B cell (primary cell): Measurements from ENCODE around the gene POLL. TPM values are rescaled to one million over a fixed set of nuclear protein-coding genes. Genes with fewer than 3 reads are reported as not detected.
A peak's percentile ranks its signal among the peaks of the same experiment; 100 is the strongest.

Experiments
- ATAC-seq: fragments of 200-7000 bp; cut with Tn5 transposase; one replicate; pipeline ENCODE4 v1.10.0; 2021; ENCODE audit warnings: low read depth, mild to moderate bottlenecking, moderate number of reproducible peaks, moderate library complexity
- CTCF ChIA-PET: fragments of 350-600 bp; sonication (Branson Sonifier 250); formaldehyde crosslinking; loops from one replicate; lab custom pipeline; 2021; ENCODE audit warnings: antibody characterized with exemption, inconsistent platforms; lab: Charles Lee
- POLR2A ChIA-PET: fragments of 350-600 bp; sonication (Branson Sonifier 250); formaldehyde crosslinking; loops from one replicate; lab custom pipeline; 2021; ENCODE audit warnings: antibody characterized with exemption; lab: Charles Lee
- DNase-seq: peaks from one replicate; pipeline ENCODE4 v3.0.0; 2013
- H2AFZ ChIP-seq: 2 replicates; pipeline ENCODE4 v1.6.1; 2012; ENCODE audit warnings: mild to moderate bottlenecking, low read depth, low read length; ENCODE audit not compliant: insufficient read depth, poor library complexity, severe bottlenecking
- H3K27ac ChIP-seq, 2 donors: 1 replicate in 1 of 2; 2 replicates in 1 of 2; pipeline ENCODE4 v1.5.1; 2012 to 2013; ENCODE audit warnings: low read length in 2 of 2, mild to moderate bottlenecking in 2 of 2, moderate library complexity in 1 of 2
- H3K27me3 ChIP-seq, 4 experiments: fragments of 200-600 bp in 1 of 4; sonication (generic) in 1 of 4; replicated peaks in 1 of 4; 1 replicate in 2 of 4; 2 replicates in 2 of 4; pipeline versions ENCODE4 v1.6.1 to v1.7.0; 2013 to 2016; ENCODE audit warnings: low read length in 3 of 4, mild to moderate bottlenecking in 2 of 4, mixed read lengths in 1 of 4, moderate library complexity in 1 of 4; ENCODE audit not compliant: insufficient read depth in 4 of 4, control insufficient read depth in 3 of 4; ENCODE audit errors: control extremely low read depth in 1 of 4
- H3K36me3 ChIP-seq, 2 experiments: replicated peaks in 1 of 2; 1 replicate in 1 of 2; 2 replicates in 1 of 2; pipeline versions ENCODE4 v1.6.1 to v1.7.1; 2013; ENCODE audit warnings: low read length in 1 of 2; ENCODE audit not compliant: insufficient read depth in 2 of 2, control insufficient read depth in 1 of 2; ENCODE audit errors: control extremely low read depth in 1 of 2, extremely low read depth in 1 of 2
- H3K4me1 ChIP-seq, 2 donors: fragments of 200-600 bp in 1 of 2; sonication (generic) in 1 of 2; 1 replicate in 1 of 2; 2 replicates in 1 of 2; pipeline versions ENCODE4 v1.5.1 to v1.6.1; 2013 to 2017; ENCODE audit warnings: low read length in 2 of 2; ENCODE audit not compliant: control insufficient read depth in 2 of 2, insufficient read depth in 2 of 2
- H3K4me2 ChIP-seq: replicated peaks from 2 replicates; pipeline ENCODE3; 2012; ENCODE audit warnings: mild to moderate bottlenecking, low read depth, low read length; ENCODE audit not compliant: poor library complexity, severe bottlenecking
- H3K4me3 ChIP-seq, 5 experiments: fragments of 200-600 bp in 1 of 5; sonication (generic) in 1 of 5; 1 replicate in 3 of 5; 2 replicates in 2 of 5; pipeline versions ENCODE4 v1.5.1 to v1.7.0; 2011 to 2016; ENCODE audit warnings: low read length in 4 of 5, mild to moderate bottlenecking in 4 of 5, low read depth in 2 of 5, control low read depth in 1 of 5, moderate library complexity in 1 of 5; ENCODE audit not compliant: insufficient read depth in 1 of 5; ENCODE audit errors: control extremely low read depth in 1 of 5, extremely low read depth in 1 of 5
- H3K79me2 ChIP-seq: fragments of 200-600 bp; sonication (generic); one replicate; pipeline ENCODE4 v1.6.0; 2016; ENCODE audit warnings: low read length; ENCODE audit not compliant: control insufficient read depth, insufficient read depth
- H3K9ac ChIP-seq: fragments of 200-600 bp; sonication (generic); 2 replicates; pipeline ENCODE4 v1.6.1; 2017; ENCODE audit warnings: mild to moderate bottlenecking, low read length, moderate library complexity
- H3K9me3 ChIP-seq, 3 donors: one replicate each; pipeline versions ENCODE4 v1.6.1 to v1.7.1; 2013; ENCODE audit warnings: low read length in 2 of 3; ENCODE audit not compliant: control insufficient read depth in 2 of 3, insufficient read depth in 1 of 3; ENCODE audit errors: control extremely low read depth in 1 of 3
- H4K20me1 ChIP-seq: 2 replicates; pipeline ENCODE4 v1.6.0; 2012; ENCODE audit warnings: mild to moderate bottlenecking, low read length; ENCODE audit not compliant: insufficient read depth, control insufficient read depth, poor library complexity, severe bottlenecking
- H3K27ac Mint-ChIP-seq: one replicate; pipeline ENCODE4 v1.8.0; 2021; ENCODE audit warnings: mixed read lengths
- H3K27me3 Mint-ChIP-seq: one replicate; pipeline ENCODE4 v1.8.0; 2021; ENCODE audit warnings: mixed read lengths
- H3K4me1 Mint-ChIP-seq: one replicate; pipeline ENCODE4 v1.8.0; 2021; ENCODE audit warnings: mixed read lengths
- H3K4me3 Mint-ChIP-seq: one replicate; pipeline ENCODE4 v1.8.0; 2021; ENCODE audit warnings: mixed read lengths
- H3K9me3 Mint-ChIP-seq: one replicate; pipeline ENCODE4 v1.8.0; 2022; ENCODE audit warnings: mixed read lengths; ENCODE audit not compliant: insufficient read depth
- EZH2 ChIP-seq: IDR thresholded peaks from 2 replicates; pipeline ENCODE4 v1.6.1; 2012; ENCODE audit warnings: borderline replicate concordance, low read depth, mild to moderate bottlenecking, moderate library complexity, low read length; ENCODE audit not compliant: insufficient read depth, poor library complexity, severe bottlenecking
- WGBS: methylation state at CpG from one replicate; pipeline ENCODE4 v1.1.5; 2013; ENCODE audit warnings: missing lambda C conversion rate; ENCODE audit not compliant: insufficient coverage; 5-methylcytosine and 5-hydroxymethylcytosine counted together
- intact Hi-C: fragments of 100-400 bp; cut with micrococcal nuclease; formaldehyde crosslinking; loops from one replicate; pipeline ENCODE4 v1.10.0; 2022
- polyA plus RNA-seq: library from polyadenylated mRNA; depleted of rRNA; stranded (reverse); fragments of >200 nt; gene quantifications from 2 replicates; pipeline ENCODE4 v1.2.3, GENCODE V29; 2012
- total RNA-seq, 2 donors: library from RNA; stranded (reverse); fragments of 120-200 nt in 1 of 2; gene quantifications; 1 replicate in 1 of 2; 2 replicates in 1 of 2; pipeline versions ENCODE4 v1.2.3 to v1.2.4, GENCODE V29; 2013 to 2022
- TF ChIP-seq, protein P1 (sequence below): fragments of 200-600 bp; IDR thresholded peaks from one replicate; pipeline ENCODE4 v1.8.0; 2022; ENCODE audit warnings: antibody characterized with exemption, mild to moderate bottlenecking

Gene POLL
- total and polyA plus RNA-seq, 2 donors (not counting 1 experiment from before 2014, with no cell fraction given), result 46.0 to 46.7 TPM

DNA sequence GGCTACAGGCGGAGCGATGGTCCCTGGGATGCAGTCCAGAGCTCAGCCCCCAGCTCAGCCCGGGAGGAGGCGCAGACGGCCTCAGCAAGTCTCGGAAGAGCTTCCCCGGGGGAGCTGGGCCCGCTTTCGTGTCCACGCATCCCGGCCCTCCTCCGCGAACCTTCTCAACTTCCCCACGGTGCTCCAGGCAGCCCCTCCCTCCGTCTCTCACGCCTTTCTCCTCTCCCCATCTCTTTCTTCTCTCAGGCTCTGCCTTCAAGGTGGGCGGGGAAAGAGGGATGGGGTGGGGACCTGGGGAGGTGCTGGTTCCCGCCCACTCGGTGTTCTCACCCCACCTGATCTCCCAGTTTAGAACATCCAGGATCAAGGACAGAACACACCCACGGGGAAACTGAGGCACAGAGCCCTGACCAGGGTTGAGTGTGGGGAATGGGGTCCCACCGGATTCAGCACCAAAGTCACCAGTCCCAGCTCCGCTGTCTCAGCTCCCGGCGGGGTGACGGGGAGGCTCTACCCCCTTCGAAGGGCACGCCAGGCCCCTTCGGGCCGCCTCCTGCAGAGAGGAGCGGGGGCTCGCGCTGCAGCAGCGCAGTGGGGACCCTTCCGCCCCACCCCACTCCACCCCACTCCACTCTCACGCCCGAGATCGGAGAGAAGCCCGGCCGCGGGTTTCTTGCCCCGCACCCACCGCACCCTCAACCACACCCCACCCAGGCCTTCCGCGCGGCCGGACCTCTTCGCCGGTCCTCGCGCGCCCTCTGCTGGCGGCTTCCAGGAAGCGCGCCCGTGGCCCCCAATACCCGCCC is 18.2 kb downstream of the POLL start:
- no peaks in the 10 kb centered on the region for H3K9me3 Mint-ChIP-seq
- peak; percentile 89 for DNase-seq
- Histone ChIP-seq H3K9me3 (peaks cover 0 to 17% (median 0%) of the 10 kb centered on the region in 3 donors), H3K4me1 (peaks cover 21 to 28% of the 10 kb centered on the region in 2 donors), H2AFZ (peak overlapping the region; percentile 76), H3K9ac (peak overlapping the region; percentile 69), H3K4me3 (peak overlapping the region; percentile 42 to 69 (median 64)), H3K79me2 (no peaks in the 10 kb centered on the region), H3K27me3 (peaks cover 0 to 48% (median 34%) of the 10 kb centered on the region in 4 experiments), H3K27ac (no peak overlapping the region), H3K36me3 (no peaks in the 10 kb centered on the region), H4K20me1 (no peaks in the 10 kb centered on the region), H3K4me2 (peak overlapping the region; percentile 86)
- H3K4me1 Mint-ChIP-seq, result peaks cover 17% of the 10 kb centered on the region
- TF ChIP-seq EZH2, result no peak
- TF ChIP-seq, protein P1, sequence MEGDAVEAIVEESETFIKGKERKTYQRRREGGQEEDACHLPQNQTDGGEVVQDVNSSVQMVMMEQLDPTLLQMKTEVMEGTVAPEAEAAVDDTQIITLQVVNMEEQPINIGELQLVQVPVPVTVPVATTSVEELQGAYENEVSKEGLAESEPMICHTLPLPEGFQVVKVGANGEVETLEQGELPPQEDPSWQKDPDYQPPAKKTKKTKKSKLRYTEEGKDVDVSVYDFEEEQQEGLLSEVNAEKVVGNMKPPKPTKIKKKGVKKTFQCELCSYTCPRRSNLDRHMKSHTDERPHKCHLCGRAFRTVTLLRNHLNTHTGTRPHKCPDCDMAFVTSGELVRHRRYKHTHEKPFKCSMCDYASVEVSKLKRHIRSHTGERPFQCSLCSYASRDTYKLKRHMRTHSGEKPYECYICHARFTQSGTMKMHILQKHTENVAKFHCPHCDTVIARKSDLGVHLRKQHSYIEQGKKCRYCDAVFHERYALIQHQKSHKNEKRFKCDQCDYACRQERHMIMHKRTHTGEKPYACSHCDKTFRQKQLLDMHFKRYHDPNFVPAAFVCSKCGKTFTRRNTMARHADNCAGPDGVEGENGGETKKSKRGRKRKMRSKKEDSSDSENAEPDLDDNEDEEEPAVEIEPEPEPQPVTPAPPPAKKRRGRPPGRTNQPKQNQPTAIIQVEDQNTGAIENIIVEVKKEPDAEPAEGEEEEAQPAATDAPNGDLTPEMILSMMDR, result peak; percentile 85
- intact Hi-C loops, result loop anchor here (1.0 to 5.0 kb wide), 4 partner anchors 17 to 473 kb away; no protein-coding TSS in a partner anchor
- ChIA-PET POLR2A (interaction anchor here (1.5 kb wide), 1 partner anchor 18 kb away, joined by 3 read pairs; no protein-coding TSS in a partner anchor), CTCF (interaction anchor here (0.6 to 5.2 kb wide), 20 partner anchors 8 to 876 kb away, joined by 3 to 47 read pairs (median 4); no protein-coding TSS in a partner anchor)
- peak overlapping the region; percentile 86 for H3K4me3 Mint-ChIP-seq
- peaks cover 41% of the 10 kb centered on the region for H3K27me3 Mint-ChIP-seq
- WGBS, result 1% methylated on average over 42 of the region's 56 CpGs
- H3K27ac Mint-ChIP-seq, result peak overlapping the region; percentile 32
- ATAC-seq, result peak; percentile 88

DNA sequence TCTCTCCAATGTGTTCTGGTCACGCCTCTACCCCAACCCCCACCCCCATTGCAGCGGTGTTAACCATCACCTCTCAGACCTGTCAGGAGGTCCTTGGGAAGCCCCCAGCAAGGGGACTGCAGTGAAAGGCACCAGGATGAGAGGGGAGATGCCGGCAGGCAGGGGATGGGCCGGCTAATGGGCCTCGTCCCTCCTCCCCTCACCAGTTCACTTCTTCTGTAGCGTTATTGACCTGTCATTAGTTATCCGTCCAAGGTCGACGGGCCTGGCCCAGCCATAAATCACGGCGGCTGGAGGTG is 18.8 kb downstream of the POLL start:
- ChIA-PET POLR2A (interaction anchor here (1.5 kb wide), 1 partner anchor 18 kb away, joined by 3 read pairs; no protein-coding TSS in a partner anchor), CTCF (interaction anchor here (0.6 to 5.2 kb wide), 17 partner anchors 11 to 876 kb away, joined by 3 to 47 read pairs (median 4); no protein-coding TSS in a partner anchor)
- Histone ChIP-seq H3K79me2 (no peaks in the 10 kb centered on the region), H4K20me1 (no peaks in the 10 kb centered on the region), H3K27ac (no peak overlapping the region), H3K27me3 (peaks cover 0 to 51% (median 35%) of the 10 kb centered on the region in 4 experiments), H3K9me3 (peaks cover 0 to 17% (median 0%) of the 10 kb centered on the region in 3 donors), H3K4me1 (peaks cover 21 to 28% of the 10 kb centered on the region in 2 donors), H3K36me3 (no peaks in the 10 kb centered on the region), H2AFZ (peak overlapping the region; percentile 76), H3K4me3 (peak overlapping the region in 1 of 5 experiments; percentile 49), H3K4me2 (peak overlapping the region; percentile 86), H3K9ac (peak overlapping the region; percentile 69)
- H3K27ac Mint-ChIP-seq, result no peak overlapping the region
- TF ChIP-seq, protein P1, result no peak
- TF ChIP-seq EZH2, result no peak
- ATAC-seq (no peak), DNase-seq (peak; percentile 24)
- peaks cover 43% of the 10 kb centered on the region for H3K27me3 Mint-ChIP-seq
- H3K4me3 Mint-ChIP-seq, result peak overlapping the region; percentile 86
- intact Hi-C loops, result no loop called here
- H3K9me3 Mint-ChIP-seq, result no peaks in the 10 kb centered on the region
- H3K4me1 Mint-ChIP-seq, result peaks cover 17% of the 10 kb centered on the region
- WGBS, result 16% methylated on average over 10 of the region's 11 CpGs
